GM06990 (cell line): Measurements from ENCODE around the gene ANKLE2.

Experiments used
- DNase-seq: peaks from one replicate; pipeline ENCODE4 v3.0.0-alpha.2; 2011; ENCODE audit not compliant: insufficient read length; ENCODE audit errors: extremely low read depth
- H3K27me3 ChIP-seq: replicated peaks from 2 replicates; pipeline ENCODE4 v1.6.0; 2011; ENCODE audit warnings: low read length; ENCODE audit not compliant: control insufficient read depth, insufficient read depth
- H3K36me3 ChIP-seq: 2 replicates; pipeline ENCODE4 v1.5.1; 2011; ENCODE audit warnings: low read length; ENCODE audit not compliant: control insufficient read depth, insufficient read depth
- H3K4me3 ChIP-seq: replicated peaks from 2 replicates; pipeline ENCODE4 v1.5.1; 2011; ENCODE audit warnings: low read depth, mild to moderate bottlenecking, control low read depth, low read length
- CTCF ChIP-seq: IDR thresholded peaks from 2 replicates; pipeline ENCODE4 v1.5.1; 2011; ENCODE audit warnings: low read length, control low read depth, mild to moderate bottlenecking, inconsistent platforms; ENCODE audit not compliant: insufficient read depth, poor library complexity, severe bottlenecking

The ANKLE2 gene

DNA sequence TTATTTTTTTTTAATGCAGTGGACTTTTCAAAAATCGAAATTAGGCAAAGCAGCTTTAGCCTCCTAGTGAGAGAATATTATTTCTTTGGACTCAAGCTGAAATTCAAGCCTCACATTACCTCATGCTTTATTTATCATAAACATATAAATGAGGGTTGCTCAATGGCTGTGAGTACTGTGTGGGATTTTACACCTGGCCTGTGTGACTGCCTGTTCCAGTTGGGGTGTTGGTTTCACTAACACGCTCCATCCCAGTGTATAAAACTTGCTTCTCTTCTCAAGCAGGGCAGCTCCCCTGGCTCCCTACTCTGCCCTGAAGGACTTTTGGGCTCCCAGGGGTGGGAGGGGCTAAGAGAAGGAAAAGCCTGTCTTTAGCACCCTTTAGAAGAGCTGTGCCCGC is 15.0 kb downstream of the ANKLE2 start:
- no peak for DNase-seq
- TF ChIP-seq CTCF, result no peak
- peaks cover 49% of the 10 kb centered on the region for H3K36me3 ChIP-seq
- no peaks in the 10 kb centered on the region for H3K27me3 ChIP-seq
- no peak overlapping the region for H3K4me3 ChIP-seq

- no peaks in the 10 kb centered on the region for H3K27me3 ChIP-seq
- peaks cover 57% of the 10 kb centered on the region for H3K36me3 ChIP-seq
- TF ChIP-seq CTCF, result no peak
- no peak for DNase-seq
- H3K4me3 ChIP-seq, result no peak overlapping the region
These were observed 17.8 kb downstream of the ANKLE2 start for GRCh38 chr12:132743831-132744230.

- no peak for DNase-seq
- H3K36me3 ChIP-seq, result peaks cover 47% of the 10 kb centered on the region
- H3K4me3 ChIP-seq, result no peak overlapping the region
- no peaks in the 10 kb centered on the region for H3K27me3 ChIP-seq
- TF ChIP-seq CTCF, result no peak
These were observed 20.0 kb downstream of the ANKLE2 start for GRCh38 chr12:132741620-132742019.

- Histone ChIP-seq H3K27me3 (no peaks in the 10 kb centered on the region), H3K36me3 (peaks cover 49% of the 10 kb centered on the region), H3K4me3 (no peak overlapping the region)
- TF ChIP-seq CTCF, result no peak
- DNase-seq, result no peak
These were observed 21.0 kb downstream of the ANKLE2 start for GRCh38 chr12:132740652-132741051.

DNA sequence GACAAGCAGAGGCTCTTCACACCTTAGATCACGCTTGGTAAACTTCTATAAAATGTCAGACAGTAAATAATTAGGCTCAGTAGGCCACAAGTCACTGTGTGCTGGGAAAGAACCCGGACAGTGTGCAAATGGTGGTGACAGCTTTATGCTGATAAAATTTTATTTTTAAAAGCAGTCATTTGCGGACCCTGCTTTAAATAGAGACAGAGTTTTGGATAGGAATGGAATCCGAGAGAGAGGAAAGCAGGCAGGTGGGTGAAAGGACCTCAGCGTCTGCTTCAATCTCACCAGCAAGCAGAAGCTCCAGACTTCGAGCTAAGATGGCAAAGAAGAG is 21.4 kb downstream of the ANKLE2 start:
- no peaks in the 10 kb centered on the region for H3K27me3 ChIP-seq
- H3K4me3 ChIP-seq, result no peak overlapping the region
- no peak for DNase-seq
- H3K36me3 ChIP-seq, result peaks cover 50% of the 10 kb centered on the region
- no peak for TF ChIP-seq CTCF

DNA sequence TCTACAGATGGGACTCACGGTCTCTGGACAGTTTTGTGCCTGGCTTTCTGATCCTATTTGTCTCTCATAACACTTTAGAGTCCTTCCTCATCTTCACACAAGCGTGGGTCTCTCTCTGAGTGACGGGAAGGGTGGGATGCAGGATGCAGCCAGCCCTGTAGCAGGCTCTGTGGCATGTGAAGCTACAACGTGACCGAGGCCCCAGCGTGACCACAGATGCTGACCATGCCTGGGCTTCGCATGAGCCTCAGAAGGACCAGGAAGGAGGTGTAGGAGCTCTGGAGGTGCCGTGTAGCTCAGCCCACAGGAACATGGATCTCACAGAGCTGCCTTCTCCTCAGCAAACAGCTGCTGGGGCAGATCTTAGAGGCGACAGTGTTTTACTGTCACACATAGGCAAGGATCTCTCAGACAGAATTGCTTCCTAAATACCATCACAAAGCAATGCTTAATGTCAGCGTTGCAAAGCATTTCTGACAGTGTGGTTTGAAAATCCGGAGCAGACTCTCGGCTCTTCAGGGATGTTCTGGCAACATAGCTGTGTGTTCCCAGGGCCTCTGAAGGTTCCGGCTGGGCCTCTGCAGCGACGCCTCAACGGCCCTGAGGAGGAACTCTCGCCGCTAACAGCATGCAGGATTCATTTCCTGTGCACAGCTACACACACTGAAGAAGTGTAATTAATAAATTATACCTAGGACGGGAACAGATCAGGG is 21.9 kb downstream of the ANKLE2 start:
- H3K27me3 ChIP-seq, result no peaks in the 10 kb centered on the region
- H3K4me3 ChIP-seq, result no peak overlapping the region
- TF ChIP-seq CTCF, result no peak
- no peak for DNase-seq
- peaks cover 49% of the 10 kb centered on the region for H3K36me3 ChIP-seq
